Measurements from ENCODE around the gene TGFBR3.

TGFBR3 gene

DNA sequence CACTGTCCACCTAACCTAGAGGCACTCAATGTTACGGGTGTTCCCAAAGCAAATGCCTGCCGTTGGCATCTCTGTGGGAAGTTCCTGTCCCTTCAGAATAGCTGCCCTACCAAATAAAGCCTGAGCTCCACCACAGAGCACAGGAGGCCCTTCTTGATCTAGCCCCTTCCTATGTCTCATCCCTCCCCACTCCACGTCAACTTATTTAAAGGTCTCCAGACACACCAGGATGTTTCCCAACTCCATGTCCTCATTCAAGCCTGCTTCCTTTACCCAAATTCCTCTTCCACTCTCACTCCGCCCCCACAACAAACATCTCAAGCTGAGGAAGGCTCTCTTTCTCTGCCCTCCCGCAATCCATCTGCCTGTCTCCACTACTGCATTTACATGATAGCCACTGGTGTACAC is 87.7 kb downstream of the TGFBR3 start:
- TF ChIP-seq CTCF (IDR thresholded peaks at IDR 0.05; ENCODE audit: low read depth, low read length, missing control alignments), result no peak
- DNase-seq (ENCODE audit: extremely low read depth, low read depth), result no peak
- no peak overlapping the region for H3K4me3 ChIP-seq (replicated peaks; ENCODE audit: low read depth, low read length)

GRCh38 chr1:91797164-91797563 is 88.8 kb downstream of the TGFBR3 start:
- TF ChIP-seq CTCF (IDR thresholded peaks at IDR 0.05; ENCODE audit: low read depth, low read length, missing control alignments), result no peak
- no peak overlapping the region for H3K4me3 ChIP-seq (replicated peaks; ENCODE audit: low read depth, low read length)
- DNase-seq (ENCODE audit: extremely low read depth, low read depth), result no peak

DNA sequence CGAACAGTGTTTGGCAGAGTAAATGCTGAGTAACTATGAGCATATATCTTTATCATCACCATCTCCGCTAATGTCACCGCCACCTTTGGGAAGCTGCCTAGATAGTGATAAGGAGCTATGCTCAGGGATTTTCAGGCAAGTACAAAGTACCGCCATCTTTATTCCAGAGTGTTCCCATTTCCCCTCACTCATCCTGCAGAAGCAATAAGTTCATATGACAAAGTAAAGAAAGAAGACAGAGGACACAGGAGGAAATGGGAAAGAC is 89.6 kb downstream of the TGFBR3 start:
- no peak for TF ChIP-seq CTCF (IDR thresholded peaks at IDR 0.05; ENCODE audit: low read depth, low read length, missing control alignments)
- no peak for DNase-seq (ENCODE audit: extremely low read depth, low read depth)
- H3K4me3 ChIP-seq (replicated peaks; ENCODE audit: low read depth, low read length), result no peak overlapping the region

DNA sequence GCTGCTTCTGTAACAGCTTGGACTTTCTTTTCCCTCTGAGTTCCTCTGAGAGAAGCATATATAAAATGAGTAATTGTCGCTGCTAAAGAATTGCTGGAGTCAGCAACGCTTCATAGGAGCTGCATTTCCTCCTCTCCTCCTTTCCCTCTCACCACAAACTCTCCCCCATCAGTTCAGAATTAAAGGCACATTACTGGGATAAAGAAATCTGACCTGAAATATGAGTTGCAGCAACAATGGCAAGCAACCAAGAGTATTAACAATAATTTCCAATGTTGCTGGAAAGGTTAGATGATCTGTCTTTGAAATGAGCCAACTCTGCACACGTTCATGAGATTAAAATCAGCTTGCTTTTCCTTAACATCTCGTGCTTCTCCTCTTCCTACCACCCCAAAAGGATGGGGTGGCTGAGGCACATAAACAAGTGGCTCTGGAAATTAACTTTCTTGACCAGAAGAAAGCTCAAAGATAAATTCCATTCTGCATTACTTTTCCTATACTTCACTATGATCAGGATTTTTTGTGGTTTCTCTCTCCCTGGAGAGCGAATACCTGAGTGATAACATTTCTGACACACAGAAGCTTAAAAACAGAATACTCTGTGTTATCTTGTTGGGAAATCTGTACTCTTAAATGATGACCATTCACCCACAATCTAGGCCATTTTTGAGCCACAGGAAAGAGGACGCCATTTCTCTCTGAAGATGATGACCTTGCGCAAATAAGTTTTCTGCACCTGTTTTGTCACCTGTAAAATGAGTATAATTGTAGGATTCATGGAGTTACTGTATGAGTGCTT is 90.2 kb downstream of the TGFBR3 start:
- TF ChIP-seq CTCF (IDR thresholded peaks at IDR 0.05; ENCODE audit: low read depth, low read length, missing control alignments), result no peak
- no peak for DNase-seq (ENCODE audit: extremely low read depth, low read depth)
- no peak overlapping the region for H3K4me3 ChIP-seq (replicated peaks; ENCODE audit: low read depth, low read length)

DNA sequence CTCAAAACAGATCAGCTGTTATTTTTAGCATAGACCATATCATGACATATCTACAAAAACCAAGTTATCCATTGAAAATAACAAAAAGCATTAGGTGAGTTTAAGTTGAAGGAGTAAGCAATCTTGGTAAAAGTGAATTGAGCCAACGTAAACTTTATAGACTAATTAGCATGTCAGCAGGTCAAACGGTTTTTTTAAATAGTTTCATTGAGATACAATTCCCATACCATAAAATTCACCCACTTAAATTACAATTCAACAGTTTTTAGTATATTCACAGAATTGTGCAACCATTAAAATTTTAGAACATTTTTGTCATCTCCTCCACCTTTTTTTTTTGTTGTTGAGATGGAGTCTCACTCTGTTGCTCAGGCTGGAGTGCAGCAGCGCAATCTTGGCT is 92.1 kb downstream of the TGFBR3 start:
- no peak overlapping the region for H3K4me3 ChIP-seq (replicated peaks; ENCODE audit: low read depth, low read length)
- no peak for TF ChIP-seq CTCF (IDR thresholded peaks at IDR 0.05; ENCODE audit: low read depth, low read length, missing control alignments)
- DNase-seq (ENCODE audit: extremely low read depth, low read depth), result no peak

- DNase-seq (ENCODE audit: extremely low read depth, low read depth), result no peak
- TF ChIP-seq CTCF (IDR thresholded peaks at IDR 0.05; ENCODE audit: low read depth, low read length, missing control alignments), result no peak
Observed at GRCh38 chr1:91793189-91793588, 92.8 kb downstream of the TGFBR3 start.

More at GRCh38 chr1:91793189-91793588, 92.8 kb downstream of the TGFBR3 start:
- H3K4me3 ChIP-seq (replicated peaks; ENCODE audit: low read depth, low read length), result no peak overlapping the region
